ENCODE results near the gene KIF15.
"Not testable (repeated sequence)": the region's sequence is repeated elsewhere in the genome, so short reads cannot be mapped to it uniquely, and the experiment has no call there.

The KIF15 gene

GRCh38 chr3:44802011-44802410 lies 40.4 kb downstream of the KIF15 start:
- Histone ChIP-seq H3K79me2 (no peaks in the 10 kb centered on the region), H3K9ac (no peak overlapping the region), H3K4me3 (ENCODE audit: low read depth, low read length) (no peak overlapping the region), H3K4me1 (no peaks in the 10 kb centered on the region), H3K9me3 (ENCODE audit: control insufficient read depth, low read length) (no peaks in the 10 kb centered on the region), H3K27me3 (ENCODE audit: control insufficient read depth, insufficient read depth, low read length) (no peaks in the 10 kb centered on the region), H3K36me3 (ENCODE audit: control insufficient read depth, insufficient read depth, low read length) (no peaks in the 10 kb centered on the region), H2AFZ (no peak overlapping the region), H3K27ac (no peak overlapping the region), H3K4me2 (ENCODE audit: low read length) (no peak overlapping the region)
- TF ChIP-seq CTCF (IDR thresholded peaks at IDR 0.05), result no peak

- Histone ChIP-seq H3K36me3 (ENCODE audit: control insufficient read depth, insufficient read depth, low read length) (no peaks in the 10 kb centered on the region), H3K9ac (no peak overlapping the region), H3K4me3 (ENCODE audit: low read depth, low read length) (no peak overlapping the region), H3K9me3 (ENCODE audit: control insufficient read depth, low read length) (no peaks in the 10 kb centered on the region), H3K27ac (no peak overlapping the region), H3K79me2 (no peaks in the 10 kb centered on the region), H2AFZ (no peak overlapping the region), H3K27me3 (ENCODE audit: control insufficient read depth, insufficient read depth, low read length) (no peaks in the 10 kb centered on the region), H3K4me2 (ENCODE audit: low read length) (no peak overlapping the region), H3K4me1 (no peaks in the 10 kb centered on the region)
- TF ChIP-seq CTCF (IDR thresholded peaks at IDR 0.05), result no peak
Measured at GRCh38 chr3:44803298-44803697, 41.7 kb downstream of the KIF15 start.

- no peak overlapping the region for H3K27ac ChIP-seq
- no peaks in the 10 kb centered on the region for H3K9me3 ChIP-seq (ENCODE audit: control insufficient read depth, low read length)
Measured at GRCh38 chr3:44805960-44806359, 44.4 kb downstream of the KIF15 start.

GRCh38 chr3:44814751-44815150 lies 53.2 kb downstream of the KIF15 start:
- Histone ChIP-seq H3K4me1 (no peaks in the 10 kb centered on the region), H3K27me3 (ENCODE audit: control insufficient read depth, insufficient read depth, low read length) (no peaks in the 10 kb centered on the region), H3K27ac (no peak overlapping the region), H3K4me3 (ENCODE audit: low read depth, low read length) (no peak overlapping the region), H3K9ac (no peak overlapping the region), H2AFZ (no peak overlapping the region), H3K9me3 (ENCODE audit: control insufficient read depth, low read length) (no peaks in the 10 kb centered on the region), H3K79me2 (no peaks in the 10 kb centered on the region), H3K4me2 (ENCODE audit: low read length) (no peak overlapping the region), H3K36me3 (ENCODE audit: control insufficient read depth, insufficient read depth, low read length) (no peaks in the 10 kb centered on the region)
- TF ChIP-seq CTCF (IDR thresholded peaks at IDR 0.05), result no peak

More at GRCh38 chr3:44805960-44806359, 44.4 kb downstream of the KIF15 start:
- Histone ChIP-seq H3K36me3 (ENCODE audit: control insufficient read depth, insufficient read depth, low read length) (no peaks in the 10 kb centered on the region), H3K27me3 (ENCODE audit: control insufficient read depth, insufficient read depth, low read length) (no peaks in the 10 kb centered on the region), H3K9ac (no peak overlapping the region), H3K4me3 (ENCODE audit: low read depth, low read length) (no peak overlapping the region), H3K4me2 (ENCODE audit: low read length) (no peak overlapping the region), H3K4me1 (no peaks in the 10 kb centered on the region), H2AFZ (no peak overlapping the region), H3K79me2 (no peaks in the 10 kb centered on the region)
- no peak for TF ChIP-seq CTCF (IDR thresholded peaks at IDR 0.05)

GRCh38 chr3:44816334-44816733 lies 54.7 kb downstream of the KIF15 start:
- H3K4me3 ChIP-seq (ENCODE audit: low read depth, low read length); H3K36me3 ChIP-seq (ENCODE audit: control insufficient read depth, insufficient read depth, low read length); H3K79me2 ChIP-seq; H3K27me3 ChIP-seq (ENCODE audit: control insufficient read depth, insufficient read depth, low read length); H3K4me2 ChIP-seq (ENCODE audit: low read length); H3K27ac ChIP-seq; H3K4me1 ChIP-seq; H3K9me3 ChIP-seq (ENCODE audit: control insufficient read depth, low read length); H3K9ac ChIP-seq; H2AFZ ChIP-seq: not testable (repeated sequence)

GRCh38 chr3:44821206-44821605 lies 59.6 kb downstream of the KIF15 start:
- H3K27ac ChIP-seq; H3K36me3 ChIP-seq (ENCODE audit: control insufficient read depth, insufficient read depth, low read length); H3K9me3 ChIP-seq (ENCODE audit: control insufficient read depth, low read length): not testable (repeated sequence)

More at GRCh38 chr3:44821206-44821605, 59.6 kb downstream of the KIF15 start:
- H3K4me2 ChIP-seq (ENCODE audit: low read length); H3K27me3 ChIP-seq (ENCODE audit: control insufficient read depth, insufficient read depth, low read length); H2AFZ ChIP-seq; H3K4me3 ChIP-seq (ENCODE audit: low read depth, low read length); H3K79me2 ChIP-seq; H3K9ac ChIP-seq; H3K4me1 ChIP-seq: not testable (repeated sequence)
